HCT116 (cell line): ENCODE measurements around the gene SMIM12. TPM values are rescaled to one million over a fixed set of nuclear protein-coding genes. Genes with fewer than 3 reads are reported as not detected.

ENCODE experiments used
- ATAC-seq: fragments of 200-7000 bp; cut with Tn5 transposase; 2 replicates; pipeline ENCODE4 v1.9.1; 2020; ENCODE audit warnings: mild to moderate bottlenecking, moderate library complexity
- BruUV-seq: library from RNA; stranded (reverse); fragments of 400-500 nt; replicated peaks from 2 replicates; lab custom pipeline; 2021; lab: Mats Ljungman, UMichigan
- CTCF ChIA-PET: fragments of 300-600 bp; sonication (Branson Sonifier 250); formaldehyde crosslinking; loops from one replicate; lab custom pipeline; 2021; ENCODE audit warnings: antibody characterized with exemption; lab: Charles Lee
- POLR2A ChIA-PET: fragments of 300-600, 350-600 bp; sonication (Branson Sonifier 250); formaldehyde crosslinking; loops from one replicate; lab custom pipeline; 2021; ENCODE audit warnings: antibody characterized with exemption; lab: Charles Lee
- RAD21 ChIA-PET, 2 experiments: fragments of 300-600 bp; sonication (Branson Sonifier 250); formaldehyde crosslinking; loops; one replicate each; lab custom pipeline; 2023; ENCODE audit warnings: low total read pairs in 2 of 2; ENCODE audit not compliant: uncharacterized antibody in 2 of 2, unreplicated experiment in 2 of 2, low non-redundant PET in 1 of 2; lab: Charles Lee
- DNase-seq: peaks from one replicate; pipeline ENCODE4 v3.0.0-alpha.2; 2010; ENCODE audit warnings: low read depth, low spot score
- H2AFZ ChIP-seq: fragments of 200-600 bp; shearing (Covaris generic), sonication (generic); 2 replicates; pipeline ENCODE4 v1.6.1; 2017; ENCODE audit warnings: low read depth, mixed run types, mixed read lengths, antibody characterized with exemption, low read length; ENCODE audit not compliant: poor library complexity, severe bottlenecking
- H3K27ac ChIP-seq: 2 replicates; pipeline ENCODE4 v1.5.1; 2012; ENCODE audit warnings: low read depth, low read length
- H3K27me3 ChIP-seq: fragments of 200-600 bp; sonication (generic); 2 replicates; pipeline ENCODE4 v1.6.1; 2016; ENCODE audit warnings: mixed run types, low read length, mixed read lengths; ENCODE audit not compliant: insufficient read depth
- H3K36me3 ChIP-seq, 2 experiments: fragments of 200-500 bp in 1 of 2; fragments of 200-600 bp in 1 of 2; sonication (Bioruptor generic) in 1 of 2; sonication (generic) in 1 of 2; 2 replicates each; pipeline versions ENCODE4 v1.5.1 to v1.6.1; 2014 to 2016; ENCODE audit warnings: low read length in 2 of 2, inconsistent platforms in 1 of 2, mixed read lengths in 1 of 2, mixed run types in 1 of 2; ENCODE audit not compliant: insufficient read depth in 2 of 2, control insufficient read depth in 1 of 2
- H3K4me1 ChIP-seq, 2 experiments: fragments of 200-600 bp in 1 of 2; sonication (generic) in 1 of 2; 2 replicates each; pipeline versions ENCODE4 v1.5.1 to v1.6.1; 2012 to 2017; ENCODE audit warnings: low read length in 2 of 2, inconsistent platforms in 1 of 2, mild to moderate bottlenecking in 1 of 2, mixed read lengths in 1 of 2, mixed run types in 1 of 2, moderate library complexity in 1 of 2; ENCODE audit not compliant: insufficient read depth in 2 of 2, control insufficient read depth in 1 of 2
- H3K4me2 ChIP-seq: fragments of 200-600 bp; sonication (generic); 2 replicates; pipeline ENCODE4 v1.6.1; 2017; ENCODE audit warnings: mixed run types, low read length, mixed read lengths
- H3K4me3 ChIP-seq, 2 experiments: fragments of 200-600 bp in 1 of 2; sonication (generic) in 1 of 2; replicated peaks in 1 of 2; 2 replicates each; pipeline ENCODE4 v1.5.1; 2011 to 2016; ENCODE audit warnings: low read length in 2 of 2, control low read depth in 1 of 2, low read depth in 1 of 2, mild to moderate bottlenecking in 1 of 2, mixed read lengths in 1 of 2, mixed run types in 1 of 2
- H3K79me2 ChIP-seq: fragments of 200-600 bp; sonication (generic); 2 replicates; pipeline ENCODE4 v1.6.1; 2017; ENCODE audit warnings: mild to moderate bottlenecking, mixed run types, low read length, moderate library complexity, mixed read lengths; ENCODE audit not compliant: insufficient read depth
- H3K9ac ChIP-seq: fragments of 200-600 bp; sonication (generic); 2 replicates; pipeline ENCODE4 v1.6.1; 2016; ENCODE audit warnings: low read length, mixed read lengths
- H3K9me2 ChIP-seq: fragments of 200-600 bp; sonication (generic), shearing (Covaris generic); 2 replicates; pipeline ENCODE4 v1.6.1; 2017; ENCODE audit warnings: mixed run types, mild to moderate bottlenecking, moderate library complexity; ENCODE audit not compliant: insufficient read depth
- H3K9me3 ChIP-seq, 2 experiments: fragments of 200-500 bp in 1 of 2; fragments of 200-600 bp in 1 of 2; sonication (Bioruptor generic) in 1 of 2; sonication (generic) in 1 of 2; 2 replicates each; pipeline ENCODE4 v1.6.1; 2014 to 2017; ENCODE audit warnings: low read length in 2 of 2, mixed read lengths in 2 of 2, inconsistent platforms in 1 of 2, low read depth in 1 of 2, mild to moderate bottlenecking in 1 of 2, mixed run types in 1 of 2, moderate library complexity in 1 of 2; ENCODE audit not compliant: control insufficient read depth in 1 of 2, insufficient read depth in 1 of 2
- H4K20me1 ChIP-seq: fragments of 200-600 bp; sonication (generic), shearing (Covaris generic); 2 replicates; pipeline ENCODE4 v1.6.1; 2017; ENCODE audit warnings: mixed run types, mild to moderate bottlenecking, moderate library complexity; ENCODE audit not compliant: insufficient read depth
- ELF1 ChIP-seq: IDR thresholded peaks from 2 replicates; pipeline ENCODE4 v1.6.1; 2012; ENCODE audit warnings: low read depth, borderline replicate concordance
- POLR2A ChIP-seq: IDR thresholded peaks from 2 replicates; pipeline ENCODE4 v1.7.0; 2011; ENCODE audit warnings: borderline replicate concordance; ENCODE audit not compliant: insufficient read depth, insufficient read length; ENCODE audit errors: extremely low read depth
- SP1 ChIP-seq: IDR thresholded peaks from 2 replicates; pipeline ENCODE4 v1.6.1; 2012; ENCODE audit warnings: low read depth
- YY1 ChIP-seq: IDR thresholded peaks from 2 replicates; pipeline ENCODE4 v1.6.1; 2011; ENCODE audit warnings: low read length, low read depth, moderate library complexity, mild to moderate bottlenecking; ENCODE audit not compliant: insufficient replicate concordance; ENCODE audit errors: extremely low read depth
- ZFX ChIP-seq: fragments of 450-650 bp; IDR thresholded peaks from 2 replicates; pipeline ENCODE4 v1.6.1; 2017
- intact Hi-C: fragments of 100-400 bp; cut with micrococcal nuclease; formaldehyde crosslinking; loops from 2 replicates; pipeline ENCODE4 v1.10.0; 2022
- total RNA-seq: library from RNA; stranded (reverse); gene quantifications from one replicate; pipeline ENCODE4 v1.2.1, GENCODE V29; 2021; ENCODE audit not compliant: unreplicated experiment
- TF ChIP-seq, protein P1 (sequence below): IDR thresholded peaks from 2 replicates; pipeline ENCODE4 v1.6.1; 2012; ENCODE audit warnings: low read depth
- TF ChIP-seq, protein P2 (sequence below): IDR thresholded peaks from 2 replicates; pipeline ENCODE4 v1.6.1; 2012

SMIM12 gene
- total RNA-seq, 1 experiment from 2014 or later = 31.3 TPM

DNA sequence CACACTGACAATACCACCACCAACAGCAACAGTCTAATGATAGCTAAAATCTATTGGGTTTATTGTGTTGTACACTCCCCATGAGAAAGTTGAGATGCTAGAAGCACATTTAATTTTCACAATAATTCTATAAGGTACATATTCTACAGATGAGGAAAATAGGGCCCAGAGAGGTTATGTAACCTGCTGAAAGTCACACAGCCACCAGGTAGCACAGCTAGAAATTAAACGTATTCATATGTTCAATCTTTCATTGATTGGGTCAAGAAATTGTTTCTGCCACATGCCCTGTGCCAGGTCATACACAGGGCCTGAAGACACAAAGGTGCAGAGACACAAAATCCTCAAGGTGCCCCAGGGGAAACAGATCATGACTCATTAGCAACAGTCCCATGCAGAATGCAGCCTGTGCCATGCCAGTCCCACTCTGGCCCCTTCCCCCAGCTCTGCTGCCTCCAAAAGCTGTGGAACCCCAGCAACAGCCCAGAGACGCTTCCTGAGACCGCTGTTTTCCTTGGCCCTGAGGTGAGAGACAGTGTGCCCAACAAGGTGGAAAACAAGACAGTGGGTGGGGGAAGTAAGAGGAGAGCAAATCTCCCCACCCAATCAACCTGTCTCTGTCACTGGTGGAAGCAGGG lies 34.6 kb downstream of the SMIM12 start:
- peaks cover 6% of the 10 kb centered on the region; the same call in 1 of the 2 replicates for H3K27me3 ChIP-seq
- no peak overlapping the region for H3K27ac ChIP-seq
- RAD21 ChIA-PET = no interaction called here
- no peaks in the 10 kb centered on the region for H4K20me1 ChIP-seq
- H3K36me3 ChIP-seq = no peaks in the 10 kb centered on the region
- BruUV-seq = no TSS peak
- no peak overlapping the region for H3K4me3 ChIP-seq
- CTCF ChIA-PET = no interaction called here
- ATAC-seq (no peak), DNase-seq (no peak)
- no peak overlapping the region for H3K9ac ChIP-seq
- TF ChIP-seq, protein P1, sequence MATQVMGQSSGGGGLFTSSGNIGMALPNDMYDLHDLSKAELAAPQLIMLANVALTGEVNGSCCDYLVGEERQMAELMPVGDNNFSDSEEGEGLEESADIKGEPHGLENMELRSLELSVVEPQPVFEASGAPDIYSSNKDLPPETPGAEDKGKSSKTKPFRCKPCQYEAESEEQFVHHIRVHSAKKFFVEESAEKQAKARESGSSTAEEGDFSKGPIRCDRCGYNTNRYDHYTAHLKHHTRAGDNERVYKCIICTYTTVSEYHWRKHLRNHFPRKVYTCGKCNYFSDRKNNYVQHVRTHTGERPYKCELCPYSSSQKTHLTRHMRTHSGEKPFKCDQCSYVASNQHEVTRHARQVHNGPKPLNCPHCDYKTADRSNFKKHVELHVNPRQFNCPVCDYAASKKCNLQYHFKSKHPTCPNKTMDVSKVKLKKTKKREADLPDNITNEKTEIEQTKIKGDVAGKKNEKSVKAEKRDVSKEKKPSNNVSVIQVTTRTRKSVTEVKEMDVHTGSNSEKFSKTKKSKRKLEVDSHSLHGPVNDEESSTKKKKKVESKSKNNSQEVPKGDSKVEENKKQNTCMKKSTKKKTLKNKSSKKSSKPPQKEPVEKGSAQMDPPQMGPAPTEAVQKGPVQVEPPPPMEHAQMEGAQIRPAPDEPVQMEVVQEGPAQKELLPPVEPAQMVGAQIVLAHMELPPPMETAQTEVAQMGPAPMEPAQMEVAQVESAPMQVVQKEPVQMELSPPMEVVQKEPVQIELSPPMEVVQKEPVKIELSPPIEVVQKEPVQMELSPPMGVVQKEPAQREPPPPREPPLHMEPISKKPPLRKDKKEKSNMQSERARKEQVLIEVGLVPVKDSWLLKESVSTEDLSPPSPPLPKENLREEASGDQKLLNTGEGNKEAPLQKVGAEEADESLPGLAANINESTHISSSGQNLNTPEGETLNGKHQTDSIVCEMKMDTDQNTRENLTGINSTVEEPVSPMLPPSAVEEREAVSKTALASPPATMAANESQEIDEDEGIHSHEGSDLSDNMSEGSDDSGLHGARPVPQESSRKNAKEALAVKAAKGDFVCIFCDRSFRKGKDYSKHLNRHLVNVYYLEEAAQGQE = no peak
- no peak for TF ChIP-seq SP1
- no peak for TF ChIP-seq YY1
- TF ChIP-seq, protein P2, sequence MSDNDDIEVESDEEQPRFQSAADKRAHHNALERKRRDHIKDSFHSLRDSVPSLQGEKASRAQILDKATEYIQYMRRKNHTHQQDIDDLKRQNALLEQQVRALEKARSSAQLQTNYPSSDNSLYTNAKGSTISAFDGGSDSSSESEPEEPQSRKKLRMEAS = no peak
- no peak for TF ChIP-seq ELF1
- no peak for TF ChIP-seq POLR2A
- no peak for TF ChIP-seq ZFX
- no peaks in the 10 kb centered on the region for H3K4me1 ChIP-seq
- H2AFZ ChIP-seq = no peak overlapping the region
- POLR2A ChIA-PET = no interaction called here
- no peaks in the 10 kb centered on the region for H3K79me2 ChIP-seq
- intact Hi-C loops = no loop called here
- H3K4me2 ChIP-seq = no peak overlapping the region
- H3K9me2 ChIP-seq = no peaks in the 10 kb centered on the region
- H3K9me3 ChIP-seq = no peaks in the 10 kb centered on the region
